ENCODE measurements around the gene GNAQ. TPM values are rescaled to one million over a fixed set of nuclear protein-coding genes. Genes with fewer than 3 reads are reported as not detected.

The GNAQ gene
- total and polyA plus RNA-seq, 2 donors (not counting 1 experiment from before 2014, with no cell fraction given), result 0.60 to 1.4 TPM

- no peaks in the 10 kb centered on the region for H3K27me3 Mint-ChIP-seq
- H3K27ac Mint-ChIP-seq, result no peak overlapping the region
- Histone ChIP-seq H3K79me2 (ENCODE audit: control insufficient read depth, insufficient read depth, low read length) (no peaks in the 10 kb centered on the region), H3K9me3 (ENCODE audit: control extremely low read depth in 1 of 3, control insufficient read depth in 2 of 3, insufficient read depth in 1 of 3, low read length in 2 of 3) (no peaks in the 10 kb centered on the region), H3K4me2 (replicated peaks; ENCODE audit: low read depth, low read length, poor library complexity, severe bottlenecking) (no peak overlapping the region), H3K27me3 (replicated peaks in 1 of 4; ENCODE audit: control extremely low read depth in 1 of 4, control insufficient read depth in 3 of 4, insufficient read depth in 4 of 4, low read length in 3 of 4) (no peaks in the 10 kb centered on the region), H4K20me1 (ENCODE audit: control insufficient read depth, insufficient read depth, low read length, poor library complexity, severe bottlenecking) (no peaks in the 10 kb centered on the region), H2AFZ (ENCODE audit: insufficient read depth, low read depth, low read length, poor library complexity, severe bottlenecking) (no peak overlapping the region), H3K4me3 (ENCODE audit: control extremely low read depth in 1 of 5, extremely low read depth in 1 of 5, insufficient read depth in 1 of 5, low read depth in 2 of 5, low read length in 4 of 5) (no peak overlapping the region), H3K27ac (ENCODE audit: low read length in 2 of 2) (no peak overlapping the region), H3K9ac (ENCODE audit: low read length) (no peak overlapping the region), H3K4me1 (ENCODE audit: control insufficient read depth in 2 of 2, insufficient read depth in 2 of 2, low read length in 2 of 2) (no peaks in the 10 kb centered on the region), H3K36me3 (replicated peaks in 1 of 2; ENCODE audit: control extremely low read depth in 1 of 2, control insufficient read depth in 1 of 2, extremely low read depth in 1 of 2, insufficient read depth in 2 of 2, low read length in 1 of 2) (no peaks in the 10 kb centered on the region)
- no peak for DNase-seq
- no peaks in the 10 kb centered on the region for H3K9me3 Mint-ChIP-seq (ENCODE audit: insufficient read depth)
- WGBS (ENCODE audit: insufficient coverage), result 86% methylated on average over 1 of the region's 10 CpGs
- ChIA-PET CTCF (no interaction called here), POLR2A (no interaction called here)
- intact Hi-C loops (cut with micrococcal nuclease), result no loop called here
- no peak for ATAC-seq (ENCODE audit: low read depth)
- H3K4me1 Mint-ChIP-seq, result no peaks in the 10 kb centered on the region
- H3K4me3 Mint-ChIP-seq, result no peak overlapping the region
- TF ChIP-seq CTCF (IDR thresholded peaks at IDR 0.05) (no peak), EZH2 (IDR thresholded peaks at IDR 0.05; ENCODE audit: borderline replicate concordance, insufficient read depth, low read depth, low read length, poor library complexity, severe bottlenecking) (no peak)
These were observed 357.4 kb downstream of the GNAQ start for GRCh38 chr9:77673941-77674791.

- Mint-ChIP-seq H3K4me3 (no peak overlapping the region), H3K9me3 (ENCODE audit: insufficient read depth) (no peaks in the 10 kb centered on the region), H3K27ac (no peak overlapping the region), H3K4me1 (no peaks in the 10 kb centered on the region), H3K27me3 (no peaks in the 10 kb centered on the region)
- no peaks in the 10 kb centered on the region for H3K79me2 ChIP-seq (ENCODE audit: control insufficient read depth, insufficient read depth, low read length)
- H3K36me3 ChIP-seq (replicated peaks in 1 of 2; ENCODE audit: control extremely low read depth in 1 of 2, control insufficient read depth in 1 of 2, extremely low read depth in 1 of 2, insufficient read depth in 2 of 2, low read length in 1 of 2), result no peaks in the 10 kb centered on the region
- intact Hi-C loops (cut with micrococcal nuclease), result no loop called here
- ChIA-PET CTCF (no interaction called here), POLR2A (no interaction called here)
- no peak overlapping the region for H2AFZ ChIP-seq (ENCODE audit: insufficient read depth, low read depth, low read length, poor library complexity, severe bottlenecking)
- no peak overlapping the region for H3K4me3 ChIP-seq (ENCODE audit: control extremely low read depth in 1 of 5, extremely low read depth in 1 of 5, insufficient read depth in 1 of 5, low read depth in 2 of 5, low read length in 4 of 5)
- no peak overlapping the region for H3K9ac ChIP-seq (ENCODE audit: low read length)
- H3K9me3 ChIP-seq (ENCODE audit: control extremely low read depth in 1 of 3, control insufficient read depth in 2 of 3, insufficient read depth in 1 of 3, low read length in 2 of 3), result no peaks in the 10 kb centered on the region
- DNase-seq (no peak), ATAC-seq (ENCODE audit: low read depth) (no peak)
- TF ChIP-seq EZH2 (IDR thresholded peaks at IDR 0.05; ENCODE audit: borderline replicate concordance, insufficient read depth, low read depth, low read length, poor library complexity, severe bottlenecking) (no peak), CTCF (IDR thresholded peaks at IDR 0.05) (no peak)
- no peak overlapping the region for H3K4me2 ChIP-seq (replicated peaks; ENCODE audit: low read depth, low read length, poor library complexity, severe bottlenecking)
- no peak overlapping the region for H3K27ac ChIP-seq (ENCODE audit: low read length in 2 of 2)
- WGBS (ENCODE audit: insufficient coverage), result 67% methylated on average over 1 of the region's 4 CpGs
- no peaks in the 10 kb centered on the region for H3K27me3 ChIP-seq (replicated peaks in 1 of 4; ENCODE audit: control extremely low read depth in 1 of 4, control insufficient read depth in 3 of 4, insufficient read depth in 4 of 4, low read length in 3 of 4)
- no peaks in the 10 kb centered on the region for H3K4me1 ChIP-seq (ENCODE audit: control insufficient read depth in 2 of 2, insufficient read depth in 2 of 2, low read length in 2 of 2)
- no peaks in the 10 kb centered on the region for H4K20me1 ChIP-seq (ENCODE audit: control insufficient read depth, insufficient read depth, low read length, poor library complexity, severe bottlenecking)
These were observed 359.4 kb downstream of the GNAQ start for GRCh38 chr9:77672183-77672582.

Measured in B cell (primary cell).